ENCODE measurements around the gene HOXB2.

HOXB2 gene

DNA sequence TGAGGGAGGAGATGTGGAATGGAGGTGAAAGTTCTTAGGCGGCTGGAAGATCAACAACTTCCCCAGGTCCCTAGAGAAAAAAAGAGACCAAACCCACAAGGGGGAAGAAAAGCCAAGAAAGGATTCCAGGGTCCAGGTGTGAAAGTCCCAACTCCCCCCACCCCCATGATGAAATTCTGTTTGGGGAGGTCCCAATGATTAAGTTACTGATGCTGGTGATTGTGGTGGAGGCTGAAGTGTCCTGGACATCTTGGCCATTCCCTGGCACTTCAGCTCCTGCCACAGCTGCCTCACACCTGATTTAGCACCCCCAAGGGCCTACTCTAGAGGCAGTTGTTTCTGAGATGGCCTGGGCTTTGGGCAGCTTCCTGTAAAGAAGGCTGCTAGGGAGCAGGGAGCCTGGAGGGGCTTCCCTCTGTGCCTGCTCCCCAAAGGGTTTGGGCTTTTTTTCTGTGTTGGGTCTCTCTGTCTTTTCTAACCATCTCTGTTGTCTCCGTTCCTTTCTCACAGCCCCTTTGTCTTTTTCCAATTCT, 20.2 kb upstream of the HOXB2 start:
- no peak for DNase-seq

DNA sequence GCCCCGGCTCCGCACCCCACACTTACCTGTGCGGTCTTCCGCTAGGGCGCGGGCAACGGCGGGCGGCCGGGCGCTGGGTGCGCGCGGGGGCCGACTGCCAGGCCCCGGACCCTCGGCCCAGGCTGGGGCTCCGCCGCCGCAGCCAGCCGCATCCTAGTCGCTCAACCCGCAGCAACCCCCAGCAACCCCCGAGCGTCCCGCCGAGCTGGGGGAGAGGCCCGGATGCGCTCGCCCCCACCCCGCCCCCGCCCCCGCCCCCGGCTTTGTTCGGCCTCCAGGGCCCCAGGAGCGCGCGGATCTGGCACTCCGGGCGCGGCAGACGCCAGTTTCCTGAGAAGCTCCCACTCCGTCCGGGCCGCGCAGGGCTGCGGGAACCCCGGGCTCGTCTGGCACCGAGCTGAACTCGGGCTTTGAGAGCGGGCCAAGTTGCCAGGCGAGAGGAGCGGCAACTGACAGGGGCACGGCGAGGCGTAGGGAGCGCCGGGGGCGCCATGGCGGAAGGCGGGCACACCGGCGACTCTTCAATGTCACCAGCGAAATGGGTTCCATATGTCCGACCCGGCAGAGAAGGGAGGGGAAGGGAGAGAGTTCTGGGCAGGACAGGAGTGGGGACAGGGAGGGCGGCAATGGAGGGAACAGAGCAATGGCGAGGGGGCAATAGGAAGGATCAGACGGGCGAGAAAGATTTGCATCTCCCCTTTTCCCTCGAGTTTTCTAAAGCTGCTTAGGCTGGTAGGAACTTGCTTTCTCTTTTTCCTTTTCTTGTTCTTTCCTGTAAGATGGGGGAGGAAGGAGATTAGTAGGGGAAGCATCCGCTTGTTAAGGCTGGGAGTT, 19.5 kb upstream of the HOXB2 start:
- no peak for DNase-seq

DNA sequence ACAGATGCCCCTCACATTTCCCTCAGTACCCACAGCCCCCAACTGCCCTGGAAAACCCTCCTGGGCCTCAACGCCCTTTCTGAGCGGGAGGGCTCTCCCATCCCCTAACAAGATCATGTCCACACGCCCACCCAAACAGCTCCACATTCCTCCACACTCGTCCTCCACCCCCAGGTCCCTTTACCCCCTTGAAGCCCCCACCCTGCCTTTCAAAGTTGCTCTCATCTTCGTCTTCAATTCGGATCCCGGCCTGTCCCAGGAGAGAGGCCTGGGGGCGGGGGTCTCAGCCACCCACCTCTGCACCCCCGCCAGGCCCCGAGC, 18.9 kb upstream of the HOXB2 start:
- DNase-seq: no peak

DNA sequence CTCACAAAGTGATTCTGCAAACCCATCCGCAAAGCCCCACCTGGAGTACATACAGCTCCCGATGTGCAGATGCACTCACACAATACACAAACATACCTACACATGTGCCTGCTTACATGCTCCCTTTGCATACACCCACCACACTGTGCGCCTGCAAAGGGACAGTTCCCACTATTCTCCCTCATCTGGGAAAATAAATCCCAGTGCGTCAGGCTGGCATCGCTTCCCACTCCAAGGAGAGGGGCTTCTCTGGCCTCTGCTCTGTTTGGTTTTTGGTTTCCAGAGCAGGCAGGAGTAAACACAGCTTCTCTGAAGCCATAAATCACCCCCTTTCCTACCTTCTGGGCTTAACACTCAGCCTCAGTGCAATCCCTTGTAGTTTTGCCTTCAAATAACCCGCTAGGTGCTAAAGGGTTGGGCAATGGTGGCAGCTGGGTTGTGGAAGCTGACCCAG, 18.5 kb upstream of the HOXB2 start:
- DNase-seq: no peak

DNA sequence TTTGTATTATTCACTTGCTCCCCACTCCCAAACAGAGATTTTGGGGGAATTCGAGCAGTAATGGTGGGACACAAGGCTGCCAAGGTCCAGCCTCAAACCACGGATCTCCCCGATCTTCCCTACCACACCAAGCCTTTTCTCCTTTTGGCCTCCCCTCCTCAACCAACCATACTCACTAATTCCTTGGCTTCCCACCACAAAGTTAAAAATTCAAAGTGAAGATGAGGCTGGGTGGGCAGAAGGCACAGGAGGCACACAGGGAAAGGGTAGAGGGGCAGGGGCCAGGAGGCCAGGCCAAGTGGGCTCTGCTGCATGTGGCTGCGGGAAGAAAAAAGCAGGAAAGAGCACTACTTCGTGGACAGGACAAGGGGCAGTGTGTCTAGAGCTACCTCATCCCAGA, 18.0 kb upstream of the HOXB2 start:
- no peak for DNase-seq

DNA sequence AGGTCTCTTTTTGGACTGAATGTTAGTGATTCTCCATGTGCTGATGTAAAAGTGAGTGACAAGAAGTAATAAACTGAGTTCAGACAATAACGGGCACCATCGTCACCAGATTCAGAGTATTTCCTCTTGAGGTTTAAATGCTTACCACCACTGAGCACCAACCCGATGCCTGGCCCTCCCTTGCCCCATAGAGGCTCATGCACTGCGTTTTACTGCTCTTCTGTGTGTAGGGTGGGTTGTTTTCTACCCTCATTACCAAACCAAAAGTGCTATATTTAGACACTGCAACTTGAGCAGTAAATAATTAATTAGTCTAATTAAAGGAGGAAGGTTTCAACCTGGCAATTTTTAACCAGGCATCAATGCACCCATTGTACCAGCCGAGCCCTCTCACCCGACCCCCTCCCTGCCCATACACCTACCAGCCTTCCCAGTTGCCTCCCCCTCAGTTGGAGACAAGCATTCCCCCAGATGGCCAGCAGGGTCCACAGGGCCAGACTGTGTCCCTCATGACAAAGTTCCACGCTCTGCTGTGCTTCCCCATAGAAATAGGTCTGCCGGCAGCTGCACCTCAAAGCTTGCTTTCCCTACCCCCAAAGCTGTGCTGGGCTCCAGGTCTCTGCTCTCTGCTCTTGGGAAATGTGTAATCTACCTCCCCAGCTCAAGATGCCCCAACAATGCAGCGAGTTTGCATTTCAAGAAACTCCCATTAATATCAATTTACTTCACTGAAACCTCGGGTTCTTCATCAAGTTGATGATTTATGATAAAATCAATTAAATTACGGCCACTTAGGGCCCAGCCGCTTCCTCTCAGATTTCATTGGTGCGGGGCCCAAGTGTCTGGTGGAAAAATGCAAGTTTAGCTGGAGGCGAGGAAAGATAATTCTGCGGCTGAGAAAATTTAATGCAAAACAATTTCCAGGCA, 17.2 kb upstream of the HOXB2 start:
- no peak for DNase-seq

DNA sequence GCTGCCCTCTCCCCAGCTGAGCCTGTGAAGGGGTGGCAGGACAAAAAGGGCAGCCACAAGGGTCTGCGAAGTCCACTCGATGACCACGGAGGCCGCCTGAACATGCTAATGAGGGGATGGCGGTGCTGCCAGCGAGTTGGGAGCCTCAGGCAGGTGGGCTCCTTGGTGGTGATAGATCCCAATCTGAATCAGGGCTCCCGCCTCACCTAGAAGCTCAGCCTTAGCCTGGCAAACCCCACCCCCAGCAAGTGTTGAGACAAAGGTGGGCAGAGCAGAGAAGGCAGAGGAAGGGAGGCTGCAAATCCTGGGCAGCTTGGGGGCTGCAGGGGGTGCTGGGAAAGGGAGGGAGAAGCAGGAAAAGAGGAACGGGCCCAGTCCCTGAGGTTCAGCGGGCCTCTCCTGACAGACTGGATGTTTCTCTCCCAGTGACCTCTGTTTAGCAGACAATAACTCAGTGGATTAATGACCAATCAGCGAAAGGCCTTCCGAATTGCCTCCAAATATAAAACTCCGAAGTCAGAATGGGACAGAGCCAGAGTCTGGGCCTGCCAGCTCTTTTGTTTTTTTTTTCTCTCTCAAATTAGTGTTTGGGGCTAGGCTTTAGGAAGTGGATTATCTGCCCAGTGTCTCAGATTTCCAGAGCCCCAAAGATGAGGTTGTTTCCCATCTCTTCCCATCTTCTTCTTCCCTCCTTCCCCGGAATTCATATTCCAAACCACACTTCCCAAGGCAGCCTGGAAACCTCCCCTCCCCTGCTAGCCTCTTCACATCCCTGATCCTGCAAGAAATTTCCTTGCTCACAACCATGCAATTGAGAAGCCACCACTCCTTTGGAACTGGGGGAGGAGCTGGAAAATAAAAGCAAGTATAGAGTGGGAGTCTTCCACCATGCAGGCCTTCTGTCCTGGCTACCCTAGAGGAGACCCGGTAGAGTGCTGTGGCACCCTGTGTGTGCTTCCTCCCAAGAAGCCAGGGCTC, 15.2 kb upstream of the HOXB2 start:
- DNase-seq: no peak

DNA sequence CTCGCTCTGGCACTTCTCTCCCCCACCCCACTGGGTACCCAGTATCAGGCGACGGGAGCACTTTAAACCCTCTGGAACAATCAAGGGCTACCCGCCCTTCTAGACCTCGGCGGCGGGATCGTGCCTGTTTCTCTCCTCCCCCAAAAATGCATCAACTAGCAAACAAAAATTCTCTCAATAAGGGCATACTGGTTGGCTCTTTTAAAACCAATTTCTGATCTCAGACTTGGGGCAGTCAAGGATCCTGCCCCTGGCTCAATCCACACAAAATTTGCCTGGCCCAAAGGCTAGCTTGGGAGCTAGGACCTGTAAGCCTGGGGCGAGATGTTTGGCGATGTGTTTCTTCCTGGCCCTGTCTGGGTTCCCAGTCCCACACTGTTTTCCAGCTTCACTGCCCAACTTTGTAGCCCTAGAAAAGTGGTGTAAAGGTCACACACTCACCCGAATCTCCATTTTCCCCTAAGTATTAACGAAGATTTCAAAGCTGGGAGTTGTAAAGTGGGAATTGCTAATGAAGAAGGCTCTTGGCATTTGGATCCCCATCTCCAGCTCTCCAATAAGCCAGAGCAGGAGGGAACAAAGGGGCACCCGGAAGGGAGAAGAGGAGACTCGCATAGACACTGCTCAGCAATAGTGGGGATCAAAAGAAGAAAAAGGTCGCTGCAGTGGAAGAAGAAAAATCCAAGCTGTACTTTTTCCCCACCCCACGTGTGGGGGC, 14.4 kb upstream of the HOXB2 start:
- no peak for DNase-seq

DNA sequence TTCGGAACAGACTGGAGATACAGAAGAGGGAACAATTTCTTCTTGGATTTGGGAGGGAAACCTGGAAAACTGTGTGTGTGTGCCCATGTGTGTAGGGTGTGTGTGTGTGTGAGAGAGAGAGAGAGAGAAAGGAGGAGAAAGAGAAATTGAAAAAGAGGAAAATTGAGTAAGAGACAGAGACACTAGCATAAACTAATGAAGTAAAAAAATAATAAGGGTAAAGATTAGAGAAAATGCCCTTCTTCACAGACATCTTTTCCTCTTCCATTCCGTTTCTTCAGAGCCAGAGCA, 13.9 kb upstream of the HOXB2 start:
- no peak for DNase-seq

DNA sequence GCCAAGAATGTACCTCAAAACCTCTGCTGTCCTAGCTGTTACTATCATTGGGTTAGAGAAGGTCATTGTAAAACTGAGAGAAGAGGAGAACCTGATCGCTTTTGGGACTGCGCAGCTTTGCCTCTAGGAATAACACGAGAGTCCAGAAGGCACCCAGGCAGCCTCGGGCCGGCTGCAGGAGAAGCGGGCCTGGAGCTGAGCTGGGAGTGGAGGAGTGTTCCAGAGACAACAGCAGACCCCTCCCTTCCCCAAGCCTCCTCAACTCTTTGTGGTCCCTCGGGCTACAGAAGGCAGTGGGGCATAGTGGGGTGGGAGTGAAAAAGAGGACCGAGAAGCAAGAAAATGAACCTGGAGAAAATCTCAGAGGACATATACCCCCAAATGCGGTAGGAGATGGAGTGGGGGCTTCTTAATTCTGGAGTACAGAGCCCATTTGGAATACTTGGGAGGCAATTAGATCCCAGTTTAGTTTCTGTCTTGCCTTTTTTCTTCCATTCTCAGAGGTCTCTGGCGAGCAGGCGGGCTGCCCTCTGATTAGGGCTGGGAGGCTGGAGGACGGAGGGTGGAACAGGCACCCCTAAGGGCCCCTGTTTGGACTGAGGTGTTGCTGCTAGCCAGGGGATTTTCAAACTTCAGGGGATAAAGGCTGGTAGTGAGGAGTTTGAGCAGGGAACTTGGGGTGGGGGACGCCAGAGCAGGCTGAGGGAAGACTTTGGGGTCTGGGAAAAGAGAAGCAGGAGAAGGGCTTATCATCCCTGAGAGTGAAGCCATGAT, 13.3 kb upstream of the HOXB2 start:
- no peak for DNase-seq

DNA sequence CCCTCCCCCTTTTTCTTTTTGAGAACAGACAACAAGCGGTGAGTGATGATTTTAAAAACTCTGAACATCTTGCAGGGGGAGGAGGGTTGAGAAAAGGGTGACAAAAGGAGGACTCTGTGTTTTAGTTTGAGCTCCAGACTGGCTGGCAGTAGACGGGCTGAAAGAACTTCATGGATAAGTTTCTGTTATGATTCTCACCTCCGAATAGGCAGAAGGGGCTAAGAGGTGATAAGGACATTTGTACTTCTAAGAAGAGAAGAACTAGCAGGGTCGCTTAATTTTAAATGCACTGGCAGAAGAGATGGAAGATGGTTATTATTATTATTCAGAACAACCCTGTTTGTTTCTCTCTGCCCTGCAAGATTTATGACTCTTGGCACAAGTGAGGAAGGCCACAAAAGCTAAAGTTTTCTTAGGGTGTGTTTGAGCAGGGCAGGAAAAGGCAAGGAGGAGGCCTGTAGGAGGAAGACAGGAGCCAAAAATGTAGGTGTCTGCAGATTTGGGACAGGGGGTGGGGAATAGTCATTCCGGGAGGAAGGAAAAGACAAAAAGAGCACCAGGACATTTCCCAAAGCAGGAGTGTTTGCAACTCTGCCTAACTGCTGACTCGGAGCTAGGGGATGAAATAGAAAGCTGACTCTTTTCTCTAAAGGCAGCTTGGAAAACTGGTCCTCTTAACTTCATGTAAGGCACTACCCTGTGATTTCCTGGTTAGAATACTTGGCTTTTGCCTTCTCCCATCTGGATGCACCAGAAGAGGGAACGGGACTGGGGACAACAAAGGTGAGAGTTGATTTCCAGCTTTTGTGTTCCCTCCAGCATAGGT, 11.9 kb upstream of the HOXB2 start:
- no peak for DNase-seq

DNA sequence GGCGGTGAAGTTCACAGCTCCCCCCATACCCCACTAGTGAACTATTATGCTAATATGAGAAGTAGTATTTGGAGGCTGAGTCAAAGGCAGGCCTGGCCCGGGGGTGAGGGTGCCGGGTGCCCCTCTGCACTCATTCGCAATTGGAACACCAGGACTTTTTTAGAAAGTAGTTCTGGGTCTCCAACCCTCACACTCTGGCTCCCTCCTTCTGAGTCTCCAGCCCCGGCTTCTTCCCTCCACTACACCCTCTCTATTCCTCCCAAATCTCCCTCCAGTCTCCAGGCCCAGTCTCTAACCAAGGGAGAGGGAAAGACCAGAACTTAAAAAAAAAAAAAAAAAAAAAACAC, 11.3 kb upstream of the HOXB2 start:
- DNase-seq: no peak

DNA sequence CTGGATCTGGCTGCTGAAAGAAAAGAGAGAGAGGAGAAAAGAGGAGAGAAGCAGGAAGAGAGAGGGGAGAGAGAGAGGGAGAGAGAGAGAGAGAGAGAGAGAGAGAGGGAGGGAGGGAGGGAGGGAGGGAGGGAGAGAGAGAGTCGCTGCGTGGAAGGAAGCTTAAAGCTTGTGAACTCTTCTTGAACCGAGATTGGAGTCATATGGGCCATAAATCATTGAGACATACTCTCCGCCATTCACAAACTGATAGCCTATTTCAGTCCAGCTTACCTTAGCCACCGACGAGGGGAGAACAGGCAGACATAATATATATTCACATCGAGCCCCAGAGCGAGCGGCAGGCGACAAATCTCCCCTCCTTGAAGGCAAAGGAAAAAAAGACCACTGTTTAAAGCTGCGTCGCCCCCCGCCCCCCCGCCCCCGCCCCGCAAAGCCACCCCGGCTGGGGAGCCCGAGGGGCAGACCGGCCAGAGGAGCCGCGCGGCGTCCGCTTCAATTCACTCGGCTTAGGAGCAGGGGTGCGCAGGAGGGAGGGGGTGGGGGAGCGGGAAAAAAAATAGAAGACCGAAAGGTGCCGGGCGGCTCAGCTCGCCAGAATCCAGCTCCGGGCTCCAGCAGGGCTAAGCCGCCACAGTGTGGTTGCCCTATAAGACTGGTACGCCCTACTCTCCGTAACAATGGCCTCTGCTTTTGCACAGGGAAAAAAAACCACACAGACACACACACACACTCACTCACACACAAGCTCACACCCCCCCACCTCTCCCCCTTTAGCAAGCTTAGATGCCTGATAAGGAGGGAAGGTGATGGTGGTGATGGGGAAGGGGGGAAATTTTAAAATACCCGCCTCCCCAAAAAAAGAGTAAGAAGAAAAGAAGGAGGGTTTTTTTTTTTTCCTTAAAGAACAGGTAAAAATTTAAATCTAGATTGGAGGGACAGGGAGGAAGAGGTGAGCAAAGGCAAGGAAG, 10.6 kb upstream of the HOXB2 start:
- DNase-seq: peak in 1 of 2 donors; percentile 31

DNA sequence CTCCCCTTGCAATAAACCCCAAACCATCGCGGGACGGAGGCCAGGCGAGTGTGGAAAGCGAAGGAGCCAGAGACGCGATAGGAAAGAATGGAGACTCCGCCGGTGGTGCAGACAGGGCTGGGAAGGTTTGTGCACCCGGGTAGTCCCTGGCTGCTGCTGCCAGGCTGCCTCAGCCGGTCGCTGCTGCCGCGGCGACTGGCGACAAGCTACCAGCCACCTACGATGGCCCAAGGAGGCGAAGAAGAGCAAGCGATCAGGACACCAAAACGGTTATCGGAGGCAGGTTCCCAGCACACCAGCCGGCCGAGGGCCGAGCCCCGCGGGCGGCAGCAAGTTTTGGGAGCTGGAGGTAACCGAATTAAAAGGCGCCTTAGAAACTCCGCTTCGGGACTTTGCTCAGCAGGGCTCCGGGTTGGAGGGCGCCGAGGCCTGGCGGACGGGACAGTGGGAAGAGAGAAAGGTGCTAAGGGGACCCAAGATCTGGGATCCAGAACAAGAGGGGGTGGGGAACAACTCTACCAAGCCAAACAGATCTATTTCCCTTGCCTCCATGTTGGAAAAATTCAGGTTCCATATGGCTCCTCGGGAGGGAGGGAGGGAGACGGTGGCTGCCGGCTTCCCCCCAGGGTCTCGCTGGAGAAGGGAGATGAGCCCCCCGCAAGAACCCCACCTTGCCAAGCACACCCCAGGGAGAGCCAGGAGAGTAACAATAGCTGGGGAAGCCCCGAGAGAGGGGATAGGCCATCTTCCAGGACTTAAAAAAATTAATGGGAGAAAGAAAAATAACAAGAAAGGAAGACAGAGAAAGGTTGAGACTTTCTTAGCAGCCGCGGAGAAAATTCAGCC, 9.7 kb upstream of the HOXB2 start:
- DNase-seq: no peak

DNA sequence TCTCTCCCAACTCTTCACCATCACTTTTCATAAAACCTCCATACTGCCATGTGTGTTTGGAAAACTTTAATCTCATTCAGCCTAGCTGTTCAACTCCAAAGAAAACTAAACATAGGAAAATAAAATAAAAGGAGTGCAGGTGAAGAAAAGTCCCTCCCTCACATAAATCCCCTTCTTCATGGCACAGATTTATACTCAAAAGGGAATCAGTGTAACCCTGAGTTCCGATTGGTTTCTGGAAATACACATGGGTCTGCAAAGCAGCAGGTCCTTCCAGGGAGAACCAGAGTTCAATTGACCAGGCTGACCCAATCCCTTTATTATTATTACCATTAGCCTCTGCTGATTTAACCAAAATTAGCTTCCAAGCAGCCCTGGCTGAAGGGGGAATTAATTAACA, 8.9 kb upstream of the HOXB2 start:
- no peak for DNase-seq

DNA sequence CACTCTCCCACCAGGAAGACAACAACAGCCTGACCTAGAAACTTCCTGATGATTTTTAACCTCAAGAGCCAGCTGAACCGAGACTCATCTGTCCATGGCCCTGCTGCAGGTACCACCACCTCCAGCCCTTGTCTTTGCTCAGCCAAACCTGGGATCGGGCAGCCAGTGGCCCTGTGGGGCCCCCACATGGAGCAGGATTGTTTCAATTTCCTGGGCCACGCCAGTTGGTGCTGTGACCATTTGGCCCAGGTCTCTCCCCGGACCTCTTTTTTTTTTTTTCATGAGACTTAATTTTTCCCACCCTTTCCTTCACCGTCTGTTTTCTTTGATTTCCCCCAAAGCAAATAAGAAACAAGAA, 8.3 kb upstream of the HOXB2 start:
- no peak for DNase-seq

DNA sequence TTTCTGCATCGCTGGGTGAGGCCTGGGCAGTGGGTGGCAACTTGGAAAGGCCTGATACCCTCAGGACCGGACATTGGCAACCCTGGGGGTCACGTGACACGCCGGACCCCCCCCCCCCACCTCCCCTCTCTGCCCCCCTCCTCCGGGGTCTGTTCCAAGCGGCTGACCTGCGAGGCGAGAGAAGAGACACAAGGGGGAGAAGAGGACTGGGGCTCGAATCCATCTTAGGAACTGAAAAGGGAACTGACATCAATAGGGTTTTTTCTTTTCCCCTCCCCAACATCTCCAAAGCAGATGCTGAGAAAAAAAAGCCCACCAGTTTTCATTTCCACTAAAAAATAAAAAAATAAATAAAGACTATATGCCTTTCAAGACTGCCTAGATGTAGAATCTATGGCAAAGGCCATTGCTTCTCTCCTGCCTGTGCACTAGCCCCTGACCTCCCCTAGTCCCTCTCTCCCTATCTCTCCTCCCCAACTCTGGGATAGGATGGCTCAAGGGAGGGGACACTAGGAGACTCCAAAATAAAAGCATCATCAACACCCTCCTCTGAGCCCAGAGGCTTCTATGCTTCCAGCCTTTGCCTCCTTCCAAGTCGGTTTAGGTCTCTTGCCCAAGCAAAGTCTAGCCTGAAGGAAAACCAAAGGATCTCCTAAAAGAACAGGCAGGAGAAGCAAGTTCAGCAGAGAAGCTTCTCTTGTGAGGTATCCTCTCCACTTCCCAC, 7.7 kb upstream of the HOXB2 start:
- no peak for DNase-seq
